Breast epithelium (tissue), 4 donors: ENCODE measurements around the gene SLC2A14. TPM values are rescaled to one million over a fixed set of nuclear protein-coding genes. Genes with fewer than 3 reads are reported as not detected.

ENCODE experiments used
- DNase-seq, 2 donors: peaks; one replicate each; pipeline ENCODE4 v3.0.0-alpha.2; 2019; ENCODE audit warnings: low spot score in 2 of 2
- H3K27ac ChIP-seq, 2 donors: fragments of 200-600 bp; sonication (generic) in 1 of 2; one replicate each; pipeline ENCODE4 v1.5.1; 2016 to 2019; ENCODE audit warnings: mild to moderate bottlenecking in 1 of 2
- H3K27me3 ChIP-seq, 2 donors: fragments of 200-600 bp; sonication (generic) in 1 of 2; one replicate each; pipeline versions ENCODE4 v1.5.1 to v1.6.0; 2017 to 2019; ENCODE audit warnings: control low read depth in 1 of 2, mild to moderate bottlenecking in 1 of 2
- H3K36me3 ChIP-seq: fragments of 200-600 bp; one replicate; pipeline ENCODE4 v1.5.1; 2019
- H3K4me1 ChIP-seq, 2 donors: fragments of 200-600 bp; sonication (generic); one replicate each; pipeline ENCODE4 v1.5.1; 2016 to 2019; ENCODE audit warnings: control low read depth in 1 of 2
- H3K4me3 ChIP-seq, 3 donors: fragments of 200-600 bp; sonication (generic); 1 replicate in 2 of 3; 2 replicates in 1 of 3; pipeline ENCODE4 v1.5.1; 2016 to 2019; ENCODE audit warnings: mild to moderate bottlenecking in 3 of 3, moderate library complexity in 2 of 3
- H3K9me3 ChIP-seq, 2 donors: fragments of 200-600 bp; sonication (generic) in 1 of 2; one replicate each; pipeline ENCODE4 v1.5.1; 2016 to 2019; ENCODE audit warnings: control low read depth in 1 of 2
- POLR2A ChIP-seq: fragments of 450-650 bp; IDR thresholded peaks from one replicate; pipeline ENCODE4 v1.6.1; 2016; ENCODE audit warnings: antibody characterized with exemption, mild to moderate bottlenecking, moderate library complexity
- POLR2AphosphoS5 ChIP-seq, 3 donors: sonication (generic); formaldehyde crosslinking; IDR thresholded peaks; one replicate each; pipeline ENCODE4 v1.6.1; 2017; ENCODE audit warnings: antibody characterized with exemption in 3 of 3
- intact Hi-C: fragments of 100-400 bp; cut with DNase I; formaldehyde crosslinking; loops from one replicate; pipeline ENCODE4 v1.15.1; 2023; ENCODE audit warnings: low total_unique reads
- total RNA-seq, 3 donors: library from RNA; depleted of rRNA; stranded (reverse); fragments of >200 nt; gene quantifications; one replicate each; pipeline ENCODE4 v1.1.0, GENCODE V29; 2016
- TF ChIP-seq, protein P1 (sequence below), 3 donors: fragments of 450-650 bp; IDR thresholded peaks; one replicate each; pipeline ENCODE4 v1.5.1; 2016 to 2017; ENCODE audit warnings: antibody characterized with exemption in 3 of 3, mild to moderate bottlenecking in 3 of 3, moderate library complexity in 3 of 3

Gene SLC2A14
- total RNA-seq, 3 donors from 2014 or later: 2.7 TPM; not detected in 2

DNA sequence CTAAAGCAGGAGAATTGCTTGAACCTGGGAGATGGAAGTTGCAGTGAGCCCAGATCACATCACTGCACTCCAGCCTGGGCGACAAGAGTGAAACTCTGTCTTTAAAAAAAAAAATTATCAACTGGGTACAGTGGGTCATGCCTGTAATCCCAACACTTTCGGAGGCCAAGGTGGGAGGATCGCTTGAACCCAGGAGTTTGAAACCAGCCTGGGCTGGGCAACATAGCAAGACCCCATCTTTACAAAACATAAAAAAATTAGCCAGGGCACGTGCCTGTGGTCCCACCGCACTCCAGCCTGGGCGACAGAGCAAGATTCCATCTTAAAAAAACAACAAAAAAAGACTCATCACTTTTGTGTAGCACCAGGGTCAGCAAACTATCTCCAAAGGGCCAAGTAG is 90.7 kb downstream of the SLC2A14 start:
- no peaks in the 10 kb centered on the region for H3K27me3 ChIP-seq
- TF ChIP-seq POLR2A (no peak), POLR2AphosphoS5 (IDR thresholded peaks at IDR 0.05) (no peak)
- TF ChIP-seq, protein P1, sequence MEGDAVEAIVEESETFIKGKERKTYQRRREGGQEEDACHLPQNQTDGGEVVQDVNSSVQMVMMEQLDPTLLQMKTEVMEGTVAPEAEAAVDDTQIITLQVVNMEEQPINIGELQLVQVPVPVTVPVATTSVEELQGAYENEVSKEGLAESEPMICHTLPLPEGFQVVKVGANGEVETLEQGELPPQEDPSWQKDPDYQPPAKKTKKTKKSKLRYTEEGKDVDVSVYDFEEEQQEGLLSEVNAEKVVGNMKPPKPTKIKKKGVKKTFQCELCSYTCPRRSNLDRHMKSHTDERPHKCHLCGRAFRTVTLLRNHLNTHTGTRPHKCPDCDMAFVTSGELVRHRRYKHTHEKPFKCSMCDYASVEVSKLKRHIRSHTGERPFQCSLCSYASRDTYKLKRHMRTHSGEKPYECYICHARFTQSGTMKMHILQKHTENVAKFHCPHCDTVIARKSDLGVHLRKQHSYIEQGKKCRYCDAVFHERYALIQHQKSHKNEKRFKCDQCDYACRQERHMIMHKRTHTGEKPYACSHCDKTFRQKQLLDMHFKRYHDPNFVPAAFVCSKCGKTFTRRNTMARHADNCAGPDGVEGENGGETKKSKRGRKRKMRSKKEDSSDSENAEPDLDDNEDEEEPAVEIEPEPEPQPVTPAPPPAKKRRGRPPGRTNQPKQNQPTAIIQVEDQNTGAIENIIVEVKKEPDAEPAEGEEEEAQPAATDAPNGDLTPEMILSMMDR (IDR thresholded peaks at IDR 0.05): no peak
- DNase-seq: no peak
- H3K4me3 ChIP-seq: no peak overlapping the region
- intact Hi-C loops: no loop called here
- H3K9me3 ChIP-seq: no peaks in the 10 kb centered on the region
- no peak overlapping the region for H3K27ac ChIP-seq
- no peaks in the 10 kb centered on the region for H3K4me1 ChIP-seq
- H3K36me3 ChIP-seq: no peaks in the 10 kb centered on the region

DNA sequence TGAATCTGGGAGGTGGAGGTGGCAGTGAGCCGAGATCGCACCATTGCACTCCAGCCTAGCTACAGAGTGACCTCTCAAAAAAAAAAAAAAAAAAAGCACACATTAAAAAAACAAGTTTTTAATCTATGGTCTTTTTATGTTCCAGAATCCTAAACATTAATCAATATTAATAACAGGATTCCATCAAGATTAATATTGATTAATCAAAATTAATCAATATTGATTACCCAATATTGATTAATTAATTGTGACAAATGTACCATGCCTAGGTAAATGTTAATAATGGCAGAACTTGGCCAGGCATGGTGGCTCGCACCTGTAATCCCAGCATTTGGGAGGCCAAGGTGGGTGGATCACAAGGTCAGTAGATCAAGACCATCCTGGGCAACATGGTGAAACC is 91.4 kb downstream of the SLC2A14 start:
- TF ChIP-seq, protein P1 (IDR thresholded peaks at IDR 0.05): no peak
- TF ChIP-seq POLR2A (no peak), POLR2AphosphoS5 (IDR thresholded peaks at IDR 0.05) (no peak)
- Histone ChIP-seq H3K4me1 (no peaks in the 10 kb centered on the region), H3K9me3 (no peaks in the 10 kb centered on the region), H3K27me3 (no peaks in the 10 kb centered on the region), H3K4me3 (no peak overlapping the region), H3K27ac (no peak overlapping the region), H3K36me3 (no peaks in the 10 kb centered on the region)
- intact Hi-C loops: no loop called here
- no peak for DNase-seq

GRCh38 chr12:7769999-7770398 is 102.7 kb downstream of the SLC2A14 start:
- intact Hi-C loops: no loop called here
- H3K27me3 ChIP-seq: no peaks in the 10 kb centered on the region
- TF ChIP-seq POLR2AphosphoS5 (IDR thresholded peaks at IDR 0.05) (no peak), POLR2A (no peak)
- TF ChIP-seq, protein P1 (IDR thresholded peaks at IDR 0.05): no peak

More at GRCh38 chr12:7769999-7770398, 102.7 kb downstream of the SLC2A14 start:
- Histone ChIP-seq H3K9me3 (no peaks in the 10 kb centered on the region), H3K36me3 (no peaks in the 10 kb centered on the region), H3K27ac (no peak overlapping the region), H3K4me3 (no peak overlapping the region), H3K4me1 (no peaks in the 10 kb centered on the region)
- no peak for DNase-seq

Other genes starting within 250 kb of the SLC2A14 start
- not detected for gene APOBEC1, start 207.0 kb downstream of the SLC2A14 start, total RNA-seq
- gene GDF3, start 177.1 kb downstream of the SLC2A14 start, total RNA-seq: under 1 TPM in 1 of 3 donors, not detected in 2; 0.33 TPM
- not detected for gene DPPA3, start 161.5 kb downstream of the SLC2A14 start, total RNA-seq
- not detected for gene CLEC4C, start 125.5 kb downstream of the SLC2A14 start, total RNA-seq
- not detected for gene NANOGNB, start 107.7 kb downstream of the SLC2A14 start, total RNA-seq
- gene NANOG, start 83.5 kb downstream of the SLC2A14 start, total RNA-seq: under 1 TPM in 2 of 3 donors, not detected in 1; 0.15 to 0.32 TPM
- 10 to 100 TPM; 28.2 to 47.9 (median 45.8) TPM for gene SLC2A3, start 63.3 kb upstream of the SLC2A14 start, total RNA-seq
- gene FOXJ2, start 159.8 kb upstream of the SLC2A14 start, total RNA-seq: 10 to 100 TPM; 11.1 to 14.2 (median 13.4) TPM
- 10 to 100 TPM in 2 of 3 donors, 1 to 10 TPM in 1; 6.6 to 46.2 (median 17.7) TPM for gene C3AR1, start 193.4 kb upstream of the SLC2A14 start, total RNA-seq
- 10 to 100 TPM; 29.5 to 47.0 (median 32.3) TPM for gene NECAP1, start 209.4 kb upstream of the SLC2A14 start, total RNA-seq